ENCODE measurements around the gene RBMY1F.
"Not testable (repeated sequence)": the region's sequence is repeated elsewhere in the genome, so short reads cannot be mapped to it uniquely, and the experiment has no call there.

RBMY1F gene

GRCh38 chrY:22182823-22183222 is at the start of gene RBMY1F:
Gene RBMY1F, minus strand, starts transcription at chrY:22182923. Its CDS starts 1,954 bp downstream, at chrY:22180969.
- DNase-seq = not testable (repeated sequence)

- not testable (repeated sequence) for DNase-seq
Measured at GRCh38 chrY:22151144-22151543, 31.6 kb downstream of the RBMY1F start.

- not testable (repeated sequence) for DNase-seq
Measured at GRCh38 chrY:22141011-22141695, 41.6 kb downstream of the RBMY1F start.

GRCh38 chrY:22134719-22135118 is 48.0 kb downstream of the RBMY1F start:
- not testable (repeated sequence) for DNase-seq

- DNase-seq = not testable (repeated sequence)
Measured at GRCh38 chrY:22130494-22130893, 52.2 kb downstream of the RBMY1F start.
